Activated CD4-positive, alpha-beta T cell treated with anti-CD3 and anti-CD28 coated beads, Interleukin-2, amount 10 ng/mL, durations not matched to agents 24 days and 14 days (primary cell): ENCODE data around the gene NFE2L3. TPM values are rescaled to one million over a fixed set of nuclear protein-coding genes. Genes with fewer than 3 reads are reported as not detected.

Experiments used
- DNase-seq: peaks from one replicate; pipeline ENCODE4 v3.0.0; 2022
- H3K27ac Mint-ChIP-seq: one replicate; pipeline ENCODE4 v1.8.0; 2022; ENCODE audit warnings: mild to moderate bottlenecking, mixed read lengths
- H3K27me3 Mint-ChIP-seq: one replicate; pipeline ENCODE4 v1.8.0; 2022; ENCODE audit warnings: mixed read lengths
- H3K36me3 Mint-ChIP-seq: one replicate; pipeline ENCODE4 v1.8.0; 2022; ENCODE audit warnings: low read depth, mild to moderate bottlenecking, mixed read lengths
- H3K4me1 Mint-ChIP-seq: one replicate; pipeline ENCODE4 v1.8.0; 2021; ENCODE audit warnings: mixed read lengths
- H3K4me3 Mint-ChIP-seq: one replicate; pipeline ENCODE4 v1.8.0; 2022; ENCODE audit warnings: mild to moderate bottlenecking, moderate library complexity, mixed read lengths
- H3K9me3 Mint-ChIP-seq: one replicate; pipeline ENCODE4 v1.8.0; 2021; ENCODE audit warnings: mixed read lengths
- intact Hi-C: fragments of 100-400 bp; cut with micrococcal nuclease; formaldehyde crosslinking; loops from one replicate; pipeline ENCODE4 v1.15.1; 2023
- total RNA-seq: library from RNA; stranded (reverse); gene quantifications from 2 replicates; pipeline ENCODE4 v1.2.3, GENCODE V29; 2022

NFE2L3 gene
- total RNA-seq, 1 donor from 2014 or later = 67.8 TPM

DNA sequence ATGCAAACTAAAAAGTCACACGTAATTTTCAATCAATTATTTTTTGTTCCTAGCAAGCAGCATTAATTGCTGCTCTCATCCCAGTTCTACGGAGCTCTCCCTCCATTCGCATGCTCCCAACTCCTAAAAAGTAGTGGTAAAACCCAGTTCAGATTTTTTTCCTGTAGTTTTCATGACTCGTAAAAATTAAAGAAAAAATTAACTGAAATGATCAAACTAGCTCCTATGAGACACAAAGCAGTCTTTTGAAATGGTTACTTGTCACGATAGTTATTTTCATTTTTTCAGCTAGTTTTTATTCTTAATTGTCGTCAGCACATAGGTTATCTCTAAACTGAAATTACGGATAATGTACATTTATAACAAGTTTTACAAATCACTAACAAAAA, 46.8 kb downstream of the NFE2L3 start:
- Mint-ChIP-seq H3K27ac (peak overlapping the region; percentile 99), H3K4me3 (peak overlapping the region; percentile 100), H3K9me3 (no peaks in the 10 kb centered on the region), H3K4me1 (peaks cover 49% of the 10 kb centered on the region), H3K27me3 (peaks cover 7% of the 10 kb centered on the region), H3K36me3 (peaks cover 79% of the 10 kb centered on the region)
- intact Hi-C loops = loop anchor here (1.0 to 2.0 kb wide), 4 partner anchors 8 to 166 kb away; no protein-coding TSS in a partner anchor
- no peak for DNase-seq

DNA sequence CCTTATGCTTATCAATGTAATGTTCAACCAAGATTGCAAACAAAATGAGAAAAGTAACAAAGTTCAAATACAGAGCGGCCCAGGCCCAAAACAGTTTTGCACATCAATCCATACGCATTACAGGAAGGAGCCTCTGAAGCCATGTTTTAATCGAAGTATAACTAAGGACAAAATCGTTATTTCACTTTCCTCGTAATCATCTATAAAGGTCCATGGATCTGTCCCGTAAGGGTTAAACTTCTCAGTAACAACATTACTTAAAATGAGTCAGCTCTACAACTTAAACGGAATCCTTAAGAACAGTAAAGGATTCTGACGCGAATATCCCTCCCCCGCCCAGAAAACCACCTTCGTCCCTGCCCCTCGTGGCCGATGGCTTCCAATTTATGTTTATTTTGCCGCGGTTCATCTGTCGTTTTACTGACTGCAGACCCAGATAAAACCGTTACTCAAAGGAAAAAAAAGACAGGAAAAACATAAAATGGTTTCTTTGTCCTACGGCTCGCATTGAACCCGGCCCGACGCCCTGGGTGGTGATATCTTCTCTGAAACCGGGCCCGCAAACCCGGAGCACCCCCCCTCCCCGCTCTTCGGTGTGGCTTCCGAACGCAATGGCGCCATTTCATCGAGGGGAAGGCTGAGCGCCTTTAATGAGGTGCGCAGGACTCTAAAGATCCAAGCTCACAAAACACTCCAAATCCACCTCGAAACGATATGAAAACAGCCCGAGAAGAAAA, 47.5 kb downstream of the NFE2L3 start:
- peaks cover 78% of the 10 kb centered on the region for H3K36me3 Mint-ChIP-seq
- no peaks in the 10 kb centered on the region for H3K9me3 Mint-ChIP-seq
- peak overlapping the region; percentile 99 for H3K27ac Mint-ChIP-seq
- H3K4me3 Mint-ChIP-seq = peak overlapping the region; percentile 100
- intact Hi-C loops = loop anchor here (1.0 to 2.0 kb wide), 6 partner anchors 9 to 342 kb away; no protein-coding TSS in a partner anchor
- DNase-seq = peak; percentile 89
- H3K27me3 Mint-ChIP-seq = peaks cover 7% of the 10 kb centered on the region
- peaks cover 48% of the 10 kb centered on the region for H3K4me1 Mint-ChIP-seq

DNA sequence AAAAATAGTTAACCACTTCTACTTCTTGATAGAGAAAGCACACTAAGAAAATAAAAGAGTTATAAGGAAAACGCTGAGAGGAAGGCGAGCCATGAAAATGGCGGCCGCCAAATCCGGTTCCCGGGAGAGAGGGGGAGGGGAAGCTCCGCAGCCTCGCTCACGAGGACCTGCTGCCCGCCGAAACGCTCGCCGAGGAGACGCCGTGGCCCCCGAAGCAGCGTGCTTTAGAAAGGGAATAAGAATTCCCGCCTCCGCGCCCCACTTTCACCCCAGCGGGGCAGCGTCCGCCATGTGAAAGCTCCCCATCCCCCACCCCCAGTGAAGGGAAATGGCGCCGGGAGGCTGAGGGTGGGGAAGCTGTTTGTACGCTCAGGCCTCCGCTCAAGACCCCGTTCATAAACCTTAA, 48.0 kb downstream of the NFE2L3 start:
- intact Hi-C loops = loop anchor here (1.0 kb wide), 4 partner anchors 47 to 343 kb away; no protein-coding TSS in a partner anchor
- Mint-ChIP-seq H3K4me3 (peak overlapping the region; percentile 100), H3K4me1 (peaks cover 50% of the 10 kb centered on the region), H3K9me3 (no peaks in the 10 kb centered on the region), H3K36me3 (peaks cover 77% of the 10 kb centered on the region), H3K27ac (peak overlapping the region; percentile 99), H3K27me3 (peaks cover 7% of the 10 kb centered on the region)
- DNase-seq = peak; percentile 92

DNA sequence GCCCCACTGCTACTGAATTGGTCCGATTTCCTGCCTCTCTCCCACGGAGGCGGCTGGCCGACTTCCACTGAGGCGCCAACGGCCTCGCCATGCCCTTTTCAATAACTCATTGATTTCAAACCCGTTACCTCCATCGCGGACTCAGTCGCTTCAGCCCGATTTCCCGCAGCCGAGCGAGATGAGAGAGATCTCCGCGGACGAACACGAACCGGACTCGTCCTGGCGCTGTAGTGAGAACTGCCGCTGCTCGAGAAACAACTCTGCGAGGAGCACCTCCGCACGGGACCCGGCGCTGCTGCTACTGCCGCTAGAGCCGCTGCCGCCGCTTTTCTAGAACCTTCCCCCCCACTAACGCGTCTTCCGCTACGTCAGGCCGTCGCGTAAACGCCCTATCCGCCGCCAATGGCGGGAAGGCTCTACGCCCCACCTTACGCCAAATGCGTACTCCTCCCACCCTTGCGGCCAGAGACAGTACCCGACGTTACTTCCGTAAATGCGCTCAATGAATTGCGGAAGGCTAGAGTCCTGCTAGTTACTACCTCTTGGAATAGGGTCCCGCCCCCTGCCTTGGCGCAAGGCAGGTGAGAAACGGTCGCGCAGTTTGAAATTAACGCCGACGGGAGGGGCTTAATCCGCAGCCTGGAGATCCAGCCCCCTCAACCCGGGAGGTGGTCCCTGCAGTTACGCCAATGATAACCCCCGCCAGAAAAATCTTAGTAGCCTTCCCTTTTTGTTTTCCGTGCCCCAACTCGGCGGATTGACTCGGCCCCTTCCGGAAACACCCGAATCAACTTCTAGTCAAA, 48.6 kb downstream of the NFE2L3 start, which contains the start of gene HNRNPA2B1:
Gene HNRNPA2B1, minus strand, starts transcription at position 303 of the 803 bp plus-strand sequence. Its CDS starts 169 bp downstream, at position 134.
- intact Hi-C loops = loop anchor here (1.0 kb wide), 4 partner anchors 47 to 343 kb away; no protein-coding TSS in a partner anchor
- peak within 1 kb of the TSS; percentile 100 for H3K4me3 Mint-ChIP-seq

DNA sequence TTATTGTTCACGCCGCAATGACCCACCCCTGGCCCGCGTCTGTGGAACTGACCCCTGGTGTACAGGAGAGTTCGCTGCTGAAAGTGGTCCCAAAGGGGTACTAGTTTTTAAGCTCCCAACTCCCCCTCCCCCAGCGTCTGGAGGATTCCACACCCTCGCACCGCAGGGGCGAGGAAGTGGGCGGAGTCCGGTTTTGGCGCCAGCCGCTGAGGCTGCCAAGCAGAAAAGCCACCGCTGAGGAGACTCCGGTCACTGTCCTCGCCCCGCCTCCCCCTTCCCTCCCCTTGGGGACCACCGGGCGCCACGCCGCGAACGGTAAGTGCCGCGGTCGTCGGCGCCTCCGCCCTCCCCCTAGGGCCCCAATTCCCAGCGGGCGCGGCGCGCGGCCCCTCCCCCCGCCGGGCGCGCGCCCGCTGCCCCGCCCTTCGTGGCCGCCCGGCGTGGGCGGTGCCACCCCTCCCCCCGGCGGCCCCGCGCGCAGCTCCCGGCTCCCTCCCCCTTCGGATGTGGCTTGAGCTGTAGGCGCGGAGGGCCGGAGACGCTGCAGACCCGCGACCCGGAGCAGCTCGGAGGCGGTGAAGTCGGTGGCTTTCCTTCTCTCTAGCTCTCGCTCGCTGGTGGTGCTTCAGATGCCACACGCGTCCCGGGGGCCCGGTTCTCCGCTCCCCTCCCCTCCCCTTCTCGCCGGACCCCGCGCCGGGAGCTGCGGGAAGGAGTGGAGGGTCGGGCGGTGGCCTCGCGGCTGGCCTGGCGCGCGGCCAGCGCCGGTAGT, 49.4 kb downstream of the NFE2L3 start, which contains the start of gene CBX3:
Gene CBX3, plus strand, starts transcription at position 499 of the 772 bp plus-strand sequence. CDS start 1,254 bp downstream, outside the sequence.
- peaks cover 7% of the 10 kb centered on the region for H3K27me3 Mint-ChIP-seq
- peak within 1 kb of the TSS; percentile 100 for H3K4me3 Mint-ChIP-seq
- intact Hi-C loops = no loop called here
- peak within 1 kb of the TSS; percentile 99 for H3K27ac Mint-ChIP-seq
- peak; percentile 97 for DNase-seq
- peaks cover 76% of the 10 kb centered on the region for H3K36me3 Mint-ChIP-seq
- no peaks in the 10 kb centered on the region for H3K9me3 Mint-ChIP-seq
- H3K4me1 Mint-ChIP-seq = peaks cover 50% of the 10 kb centered on the region

More for the DNA sequence above, 48.6 kb downstream of the NFE2L3 start, which contains the start of gene HNRNPA2B1:
- Mint-ChIP-seq H3K36me3 (peaks cover 77% of the 10 kb centered on the region), H3K9me3 (no peaks in the 10 kb centered on the region), H3K27me3 (peaks cover 7% of the 10 kb centered on the region), H3K4me1 (peaks cover 51% of the 10 kb centered on the region), H3K27ac (peak within 1 kb of the TSS; percentile 99)
- peak; percentile 100 for DNase-seq

DNA sequence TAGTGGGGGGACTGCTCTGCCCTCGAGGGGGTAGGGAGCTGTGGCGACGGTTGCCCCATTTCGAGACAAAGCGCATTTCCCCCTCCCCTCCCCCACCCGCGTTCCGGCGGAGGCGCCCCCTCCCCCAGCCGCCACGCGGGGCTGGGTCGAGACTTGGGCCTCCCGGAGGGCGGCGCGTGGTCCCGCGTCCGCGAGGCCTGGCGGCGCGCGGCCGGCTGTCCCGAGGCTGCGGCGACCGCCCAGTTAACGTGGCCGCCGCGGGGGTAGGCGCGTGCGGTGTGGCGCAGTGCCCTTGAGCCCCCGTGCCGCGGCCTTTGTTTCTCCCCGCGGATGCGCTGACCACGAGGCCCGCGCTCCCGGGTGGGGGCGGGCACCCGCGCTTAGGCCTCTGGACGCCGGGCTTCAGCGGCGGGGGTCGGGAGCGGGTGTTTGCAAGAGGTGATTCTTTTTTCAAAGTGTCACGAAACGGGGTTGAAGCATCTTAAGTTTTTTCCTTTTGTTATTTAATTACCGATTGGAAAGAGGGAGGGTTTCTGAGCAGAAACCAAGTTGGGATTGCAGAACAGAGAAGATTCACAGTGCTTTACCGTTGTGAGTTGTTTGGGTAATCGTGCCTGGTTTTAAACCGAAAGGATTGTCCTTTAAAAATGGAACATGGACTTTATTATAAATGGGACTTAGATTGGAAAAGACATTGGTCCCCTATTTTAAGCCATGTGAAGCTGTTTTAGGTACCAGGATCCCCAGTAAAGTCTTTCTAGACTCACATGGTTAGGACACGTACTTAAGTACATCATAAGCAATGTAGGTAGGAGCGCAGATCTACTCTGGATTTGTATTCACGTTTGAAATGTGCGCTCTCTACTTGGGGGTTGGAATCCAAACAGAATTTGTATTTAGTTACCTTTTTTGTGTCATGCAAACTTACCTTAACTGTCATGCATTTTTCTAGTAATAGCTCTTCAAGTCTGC, 50.3 kb downstream of the NFE2L3 start:
- peak; percentile 86 for DNase-seq
- peak overlapping the region; percentile 100 for H3K4me3 Mint-ChIP-seq
- H3K27ac Mint-ChIP-seq = peak overlapping the region; percentile 94
- H3K27me3 Mint-ChIP-seq = peaks cover 7% of the 10 kb centered on the region
- peaks cover 46% of the 10 kb centered on the region for H3K4me1 Mint-ChIP-seq
- peaks cover 74% of the 10 kb centered on the region for H3K36me3 Mint-ChIP-seq
- intact Hi-C loops = no loop called here
- no peaks in the 10 kb centered on the region for H3K9me3 Mint-ChIP-seq

DNA sequence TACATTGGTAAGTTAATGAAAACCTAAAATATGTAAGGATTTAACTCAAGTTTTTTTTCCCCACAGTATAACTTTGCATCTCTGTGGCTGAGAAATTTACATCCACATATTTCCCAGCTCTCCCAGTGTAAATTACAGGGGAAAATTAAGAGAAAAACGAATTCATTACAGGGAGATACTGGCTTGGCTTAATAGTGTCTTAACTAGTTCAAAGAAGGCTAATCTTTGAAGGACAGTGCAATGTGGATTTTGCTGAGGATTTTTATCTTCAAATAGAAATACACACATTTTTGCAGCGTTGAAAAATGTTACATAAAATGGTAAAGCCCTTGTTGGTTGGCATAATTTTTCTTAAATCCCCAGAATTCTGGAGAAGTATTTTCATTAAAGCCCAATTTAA, 51.0 kb downstream of the NFE2L3 start:
- Mint-ChIP-seq H3K4me1 (peaks cover 48% of the 10 kb centered on the region), H3K4me3 (peak overlapping the region; percentile 84), H3K27me3 (peaks cover 7% of the 10 kb centered on the region), H3K36me3 (peaks cover 76% of the 10 kb centered on the region), H3K27ac (peak overlapping the region; percentile 94), H3K9me3 (no peaks in the 10 kb centered on the region)
- intact Hi-C loops = no loop called here
- DNase-seq = no peak

DNA sequence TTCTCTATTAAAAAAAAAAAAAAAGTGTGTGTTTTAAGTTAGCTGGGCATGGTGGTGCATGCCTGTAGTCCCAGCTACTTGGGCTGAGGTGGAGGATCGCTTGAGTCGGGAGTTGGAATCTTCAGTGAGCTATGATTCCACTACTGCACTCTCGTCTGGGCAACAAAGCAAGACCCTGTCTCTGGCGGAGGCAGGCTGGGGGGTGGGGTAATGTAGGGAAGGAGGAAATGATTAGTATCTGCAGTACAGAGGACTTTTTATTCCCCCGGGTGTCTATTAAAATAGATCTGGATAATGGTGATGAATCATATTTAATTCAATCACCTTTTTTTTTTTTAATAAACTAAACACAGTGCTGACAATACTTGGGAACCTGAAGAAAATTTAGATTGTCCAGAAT, 56.0 kb downstream of the NFE2L3 start:
- Mint-ChIP-seq H3K36me3 (peaks cover 81% of the 10 kb centered on the region), H3K4me3 (no peak overlapping the region), H3K27me3 (no peaks in the 10 kb centered on the region), H3K4me1 (peaks cover 48% of the 10 kb centered on the region), H3K27ac (no peak overlapping the region), H3K9me3 (no peaks in the 10 kb centered on the region)
- no peak for DNase-seq
- intact Hi-C loops = no loop called here

DNA sequence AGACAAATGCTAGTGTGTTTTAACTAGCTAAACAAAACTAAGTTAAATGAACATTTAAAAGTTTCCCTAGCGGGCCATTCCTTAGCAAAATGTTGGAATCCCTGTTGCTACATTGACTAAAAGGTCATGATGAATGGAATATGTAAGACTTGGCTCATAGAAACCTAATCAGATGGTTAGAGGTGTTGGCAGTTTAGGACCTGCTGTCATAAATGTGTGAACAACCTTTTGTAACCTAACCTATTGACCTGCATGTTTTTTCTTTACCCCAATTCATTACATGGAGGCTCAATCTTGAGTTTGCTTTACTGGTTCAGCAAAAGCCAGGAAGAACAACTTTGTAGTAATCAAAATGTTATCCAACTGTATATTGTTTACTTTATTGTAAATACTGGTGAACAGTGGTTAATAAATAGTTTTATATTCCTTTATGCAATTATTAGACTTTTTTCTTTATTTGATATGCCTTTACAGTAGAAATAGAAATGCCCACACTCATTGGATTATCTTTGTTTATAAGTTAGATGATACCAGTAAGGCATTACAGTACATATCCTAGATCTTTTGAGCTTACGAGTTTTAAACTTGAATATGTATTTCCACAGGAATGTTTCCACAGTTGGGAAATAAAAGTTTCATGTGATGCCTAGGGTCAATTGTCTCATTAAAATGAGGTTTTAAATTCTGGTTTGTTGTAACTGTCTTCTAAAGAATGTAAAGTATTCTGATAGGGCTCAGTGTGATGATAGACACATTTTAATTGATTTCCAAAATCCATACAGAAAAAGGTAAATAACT, 61.1 kb downstream of the NFE2L3 start:
- no peaks in the 10 kb centered on the region for H3K9me3 Mint-ChIP-seq
- H3K4me3 Mint-ChIP-seq = no peak overlapping the region
- no peaks in the 10 kb centered on the region for H3K27me3 Mint-ChIP-seq
- H3K27ac Mint-ChIP-seq = no peak overlapping the region
- DNase-seq = no peak
- intact Hi-C loops = no loop called here
- H3K36me3 Mint-ChIP-seq = peaks cover 47% of the 10 kb centered on the region
- H3K4me1 Mint-ChIP-seq = peaks cover 11% of the 10 kb centered on the region

DNA sequence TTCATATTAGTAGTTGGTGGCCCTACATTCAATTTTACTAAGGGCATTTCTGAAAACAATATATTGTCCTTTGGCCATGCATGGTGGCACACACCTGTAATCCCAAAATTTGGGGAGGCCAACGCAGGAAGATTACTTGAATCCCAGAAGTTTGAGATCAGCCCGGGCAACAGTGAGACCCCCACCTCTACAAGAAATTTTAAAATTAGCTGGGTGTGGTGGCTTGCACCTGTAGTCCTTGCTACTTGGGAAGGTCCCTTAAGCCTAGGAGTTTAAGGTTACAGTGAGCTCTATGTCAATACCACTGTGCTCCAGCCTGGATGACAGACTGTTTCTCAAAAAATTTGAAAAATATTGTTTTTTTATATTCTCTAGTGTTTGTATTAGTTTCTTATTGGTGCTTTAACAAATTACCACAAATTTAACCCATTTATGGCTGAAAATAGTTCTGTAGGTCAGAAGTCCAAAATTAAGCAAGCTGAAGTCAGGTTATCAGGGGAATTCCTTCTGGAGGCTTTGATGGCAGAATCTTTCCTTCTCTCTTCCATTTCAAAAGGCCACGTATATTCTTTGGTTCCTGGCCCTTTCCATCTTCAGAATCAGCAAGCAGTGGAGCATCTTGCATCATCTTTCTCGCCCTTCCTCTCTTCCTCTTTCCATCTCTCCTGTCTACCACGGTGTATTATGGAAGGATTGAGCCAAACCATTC, 62.0 kb downstream of the NFE2L3 start:
- H3K4me1 Mint-ChIP-seq = peaks cover 11% of the 10 kb centered on the region
- intact Hi-C loops = no loop called here
- no peak for DNase-seq
- peaks cover 42% of the 10 kb centered on the region for H3K36me3 Mint-ChIP-seq
- H3K4me3 Mint-ChIP-seq = no peak overlapping the region
- no peak overlapping the region for H3K27ac Mint-ChIP-seq
- no peaks in the 10 kb centered on the region for H3K9me3 Mint-ChIP-seq
- no peaks in the 10 kb centered on the region for H3K27me3 Mint-ChIP-seq

DNA sequence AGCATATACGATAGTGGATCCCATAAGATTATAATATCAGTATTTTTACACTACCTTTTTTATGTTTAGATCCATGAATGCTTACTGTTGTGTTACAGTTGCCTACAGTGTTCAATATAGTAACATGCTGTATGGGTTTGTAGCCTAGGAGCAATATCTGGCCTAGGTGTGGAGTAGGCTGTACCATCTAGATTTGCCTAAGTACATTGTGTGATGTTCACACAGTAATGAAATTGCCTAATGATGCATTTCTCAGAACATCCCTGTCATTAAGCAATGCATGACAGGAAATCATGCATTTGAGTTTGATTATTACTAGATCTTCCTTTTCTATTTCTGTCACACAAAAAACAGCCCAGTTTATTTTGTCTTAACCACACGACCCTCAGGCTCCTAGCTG, 64.1 kb downstream of the NFE2L3 start:
- no peaks in the 10 kb centered on the region for H3K9me3 Mint-ChIP-seq
- intact Hi-C loops = no loop called here
- H3K4me3 Mint-ChIP-seq = no peak overlapping the region
- no peaks in the 10 kb centered on the region for H3K27me3 Mint-ChIP-seq
- H3K36me3 Mint-ChIP-seq = peaks cover 27% of the 10 kb centered on the region
- no peak overlapping the region for H3K27ac Mint-ChIP-seq
- DNase-seq = no peak
- peaks cover 3% of the 10 kb centered on the region for H3K4me1 Mint-ChIP-seq
